Pancreas (tissue), 10 donors: ENCODE measurements around the gene SFMBT2. TPM values are rescaled to one million over a fixed set of nuclear protein-coding genes. Genes with fewer than 3 reads are reported as not detected.
A peak's percentile ranks its signal among the peaks of the same experiment; 100 is the strongest.

Experiments used
- ATAC-seq, 4 donors: fragments of 200-7000 bp; cut with Tn5 transposase; one replicate each; pipeline versions ENCODE4 v1.8.0 to v1.9.1; 2020; ENCODE audit warnings: mild to moderate bottlenecking in 4 of 4, moderate library complexity in 4 of 4
- DNase-seq, 6 donors: peaks; one replicate each; pipeline ENCODE4 v3.0.0-alpha.2; 2020
- FAIRE-seq: peaks from 2 replicates; lab custom pipeline; 2012; peaks lifted over from hg19 to GRCh38; lab: Jason Lieb, UNC
- H3K27ac ChIP-seq, 4 donors: fragments of 200-600 bp; sonication (generic); 1 replicate in 3 of 4; 2 replicates in 1 of 4; pipeline versions ENCODE4 v1.5.0 to v1.8.0; 2020
- H3K27me3 ChIP-seq, 4 donors: fragments of 200-600 bp; one replicate each; pipeline ENCODE4 v1.8.0; 2021
- H3K36me3 ChIP-seq, 3 donors: fragments of 200-600 bp; sonication (generic) in 1 of 3; one replicate each; pipeline versions ENCODE4 v1.5.0 to v1.8.0; 2020 to 2021
- H3K4me1 ChIP-seq, 3 donors: fragments of 200-600 bp; one replicate each; pipeline ENCODE4 v1.8.0; 2021
- H3K4me3 ChIP-seq, 4 donors: fragments of 200-600 bp; sonication (generic) in 2 of 4; one replicate each; pipeline versions ENCODE4 v1.5.0 to v1.8.0; 2020 to 2021
- H3K9me3 ChIP-seq, 4 donors: fragments of 200-600 bp; one replicate each; pipeline ENCODE4 v1.8.0; 2021
- WGBS, 2 donors: extraction: QIAGEN DNeasy Blood & Tissue Kit; methylation state at CpG; one replicate each; pipeline ENCODE4 v1.1.7; 2013; 5-methylcytosine and 5-hydroxymethylcytosine counted together
- intact Hi-C, 3 donors: fragments of 100-400 bp; cut with DNase I; formaldehyde crosslinking; loops; one replicate each; pipeline versions ENCODE4 v1.11.1 to v1.14.2; 2022
- polyA plus RNA-seq, 2 donors: library from polyadenylated mRNA; stranded (reverse); fragments of 200-250 nt; gene quantifications; one replicate each; pipeline ENCODE4 v1.2.3, GENCODE V29; 2013
- total RNA-seq, 6 donors: library from RNA; stranded (reverse); fragmentation: NEBNext Ultra II Directional in 4 of 6; extraction: Animal tissue kit (Norgen Biotek cat#: 25700) in 4 of 6; gene quantifications; one replicate each; pipeline versions ENCODE4 v1.2.1 to v1.2.4, GENCODE V29; 2021 to 2023
- TF ChIP-seq, protein P1 (sequence below), 4 donors: fragments of 200-600 bp; sonication (generic) in 3 of 4; IDR thresholded peaks; one replicate each; pipeline versions ENCODE4 v1.5.0 to v1.8.0; 2021; ENCODE audit warnings: antibody characterized with exemption in 4 of 4
- donor health status: healthy with polysubstance abuse.
- donor health status: DM: no; HTN: no; CAD: no; lungs with moderate emphysema.
- donor health status: DM: no; HTN: no; CAD: no.
- donor health status: control.
- donor health status: control.
- donor health status: Bipolar disorder and iron deficiency.
- donor health status: DM: yes; HTN: yes; CAD: no.
- donor health status: DM: no; HTN: no; CAD: no.
- donor health status: DM: no; HTN: no; CAD: no.
- donor health status: DM: yes; HTN: yes; CAD: no.

SFMBT2 gene
- total and polyA plus RNA-seq, 8 donors = 0.65 to 9.4 (median 1.9) TPM

GRCh38 chr10:7209458-7209857, 201.4 kb downstream of the SFMBT2 start:
- no peaks in the 10 kb centered on the region for H3K36me3 ChIP-seq
- H3K9me3 ChIP-seq = no peaks in the 10 kb centered on the region
- no peaks in the 10 kb centered on the region for H3K4me1 ChIP-seq
- 76 to 86% methylated on average over 2 of the region's 2 CpGs for WGBS, 2 donors
- FAIRE-seq (no peak), DNase-seq (no peak), ATAC-seq (no peak)
- TF ChIP-seq, protein P1, sequence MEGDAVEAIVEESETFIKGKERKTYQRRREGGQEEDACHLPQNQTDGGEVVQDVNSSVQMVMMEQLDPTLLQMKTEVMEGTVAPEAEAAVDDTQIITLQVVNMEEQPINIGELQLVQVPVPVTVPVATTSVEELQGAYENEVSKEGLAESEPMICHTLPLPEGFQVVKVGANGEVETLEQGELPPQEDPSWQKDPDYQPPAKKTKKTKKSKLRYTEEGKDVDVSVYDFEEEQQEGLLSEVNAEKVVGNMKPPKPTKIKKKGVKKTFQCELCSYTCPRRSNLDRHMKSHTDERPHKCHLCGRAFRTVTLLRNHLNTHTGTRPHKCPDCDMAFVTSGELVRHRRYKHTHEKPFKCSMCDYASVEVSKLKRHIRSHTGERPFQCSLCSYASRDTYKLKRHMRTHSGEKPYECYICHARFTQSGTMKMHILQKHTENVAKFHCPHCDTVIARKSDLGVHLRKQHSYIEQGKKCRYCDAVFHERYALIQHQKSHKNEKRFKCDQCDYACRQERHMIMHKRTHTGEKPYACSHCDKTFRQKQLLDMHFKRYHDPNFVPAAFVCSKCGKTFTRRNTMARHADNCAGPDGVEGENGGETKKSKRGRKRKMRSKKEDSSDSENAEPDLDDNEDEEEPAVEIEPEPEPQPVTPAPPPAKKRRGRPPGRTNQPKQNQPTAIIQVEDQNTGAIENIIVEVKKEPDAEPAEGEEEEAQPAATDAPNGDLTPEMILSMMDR (IDR thresholded peaks at IDR 0.05) = no peak
- H3K27me3 ChIP-seq = no peaks in the 10 kb centered on the region
- intact Hi-C loops = no loop called here
- H3K4me3 ChIP-seq = no peak overlapping the region
- no peak overlapping the region for H3K27ac ChIP-seq

- DNase-seq (no peak), FAIRE-seq (no peak), ATAC-seq (no peak)
- Histone ChIP-seq H3K27ac (no peak overlapping the region), H3K4me3 (no peak overlapping the region), H3K27me3 (no peaks in the 10 kb centered on the region), H3K4me1 (peaks cover 0 to 9% (median 0%) of the 10 kb centered on the region in 3 donors), H3K36me3 (no peaks in the 10 kb centered on the region), H3K9me3 (no peaks in the 10 kb centered on the region)
- 64 to 65% methylated on average over 6 of the region's 6 CpGs for WGBS, 2 donors
- TF ChIP-seq, protein P1 (IDR thresholded peaks at IDR 0.05) = no peak
- intact Hi-C loops = no loop called here
These were observed 204.3 kb downstream of the SFMBT2 start for GRCh38 chr10:7206412-7207100.

GRCh38 chr10:7205656-7206055, 205.2 kb downstream of the SFMBT2 start:
- 93 to 96% methylated on average over 1 of the region's 1 CpG for WGBS, 2 donors
- no peak for FAIRE-seq

GRCh38 chr10:7202793-7203355, 208.0 kb downstream of the SFMBT2 start:
- intact Hi-C loops = no loop called here
- Histone ChIP-seq H3K36me3 (no peaks in the 10 kb centered on the region), H3K27ac (no peak overlapping the region), H3K9me3 (no peaks in the 10 kb centered on the region), H3K4me1 (peaks cover 0 to 9% (median 0%) of the 10 kb centered on the region in 3 donors), H3K4me3 (no peak overlapping the region), H3K27me3 (no peaks in the 10 kb centered on the region)
- TF ChIP-seq, protein P1 (IDR thresholded peaks at IDR 0.05) = no peak
- ATAC-seq = peak in 3 of 4 donors; percentile 45 to 73 (median 53)
- FAIRE-seq = no peak
- no peak for DNase-seq
- 29 to 31% methylated on average over 4 of the region's 4 CpGs for WGBS, 2 donors

More at GRCh38 chr10:7205656-7206055, 205.2 kb downstream of the SFMBT2 start:
- Histone ChIP-seq H3K36me3 (no peaks in the 10 kb centered on the region), H3K4me1 (peaks cover 0 to 9% (median 0%) of the 10 kb centered on the region in 3 donors), H3K4me3 (no peak overlapping the region), H3K27me3 (no peaks in the 10 kb centered on the region), H3K9me3 (no peaks in the 10 kb centered on the region), H3K27ac (no peak overlapping the region)
- ATAC-seq = no peak
- TF ChIP-seq, protein P1 (IDR thresholded peaks at IDR 0.05) = no peak
- intact Hi-C loops = no loop called here
- no peak for DNase-seq
